HEK293 (cell line): Measurements from ENCODE around the gene HPSE2.

Experiments
- CTCF ChIP-seq: fragments of 450-650 bp; formaldehyde crosslinking; IDR thresholded peaks from 2 replicates; pipeline ENCODE4 v1.5.1; 2016; ENCODE audit warnings: missing biosample characterization, missing genetic modification characterization
- EGR2 ChIP-seq: fragments of 450-650 bp; formaldehyde crosslinking; IDR thresholded peaks from 2 replicates; pipeline ENCODE4 v1.5.1; 2016; ENCODE audit warnings: low read depth, missing biosample characterization, missing genetic modification characterization
- PBX3 ChIP-seq: sonication (generic); formaldehyde crosslinking; IDR thresholded peaks from 2 replicates; pipeline ENCODE4 v1.8.1; 2022; ENCODE audit warnings: mild to moderate bottlenecking, moderate library complexity, missing genetic modification reagents
- SALL2 ChIP-seq: fragments of 450-650 bp; formaldehyde crosslinking; IDR thresholded peaks from 2 replicates; pipeline ENCODE4 v1.5.0; 2017; ENCODE audit warnings: missing biosample characterization, mild to moderate bottlenecking, missing genetic modification characterization, borderline replicate concordance
- TCF7L2 ChIP-seq: IDR thresholded peaks from 2 replicates; pipeline ENCODE4 v1.6.1; 2011; ENCODE audit warnings: low read depth, mild to moderate bottlenecking, inconsistent platforms, low read length, moderate library complexity, borderline replicate concordance

GRCh38 chr10:98457721-98458120, 777.9 kb downstream of the HPSE2 start:
- TF ChIP-seq CTCF (tag by site-specific recombination) (no peak), EGR2 (tag by site-specific recombination) (no peak), SALL2 (tag by site-specific recombination) (no peak), PBX3 (no peak), TCF7L2 (no peak)
